GM23248 (cell line): ENCODE data around the gene UGGT1.

Experiments
- EZH2 ChIP-seq: fragments of 200-600 bp; sonication (generic); IDR thresholded peaks from 2 replicates; pipeline ENCODE4 v1.6.1; 2018; ENCODE audit warnings: antibody characterized with exemption, mild to moderate bottlenecking; ENCODE audit not compliant: insufficient read depth, poor library complexity, severe bottlenecking
- EZH2phosphoT487 ChIP-seq: fragments of 200-600 bp; sonication (generic); IDR thresholded peaks from 2 replicates; pipeline ENCODE4 v1.6.1; 2018; ENCODE audit warnings: antibody characterized with exemption, moderate library complexity, mild to moderate bottlenecking, low read depth; ENCODE audit not compliant: insufficient read depth

GRCh38 chr2:128162266-128162665 is 71.3 kb downstream of the UGGT1 start:
- TF ChIP-seq EZH2 (no peak), EZH2phosphoT487 (no peak)
